Islet of Langerhans (tissue), 1 donor: ENCODE measurements around the gene SNX9.
"Not testable (repeated sequence)": the region's sequence is repeated elsewhere in the genome, so short reads cannot be mapped to it uniquely, and the experiment has no call there.

ENCODE experiments used
- FAIRE-seq: peaks from one replicate; lab custom pipeline; 2011; peaks lifted over from hg19 to GRCh38; lab: Jason Lieb, UNC

Gene SNX9

DNA sequence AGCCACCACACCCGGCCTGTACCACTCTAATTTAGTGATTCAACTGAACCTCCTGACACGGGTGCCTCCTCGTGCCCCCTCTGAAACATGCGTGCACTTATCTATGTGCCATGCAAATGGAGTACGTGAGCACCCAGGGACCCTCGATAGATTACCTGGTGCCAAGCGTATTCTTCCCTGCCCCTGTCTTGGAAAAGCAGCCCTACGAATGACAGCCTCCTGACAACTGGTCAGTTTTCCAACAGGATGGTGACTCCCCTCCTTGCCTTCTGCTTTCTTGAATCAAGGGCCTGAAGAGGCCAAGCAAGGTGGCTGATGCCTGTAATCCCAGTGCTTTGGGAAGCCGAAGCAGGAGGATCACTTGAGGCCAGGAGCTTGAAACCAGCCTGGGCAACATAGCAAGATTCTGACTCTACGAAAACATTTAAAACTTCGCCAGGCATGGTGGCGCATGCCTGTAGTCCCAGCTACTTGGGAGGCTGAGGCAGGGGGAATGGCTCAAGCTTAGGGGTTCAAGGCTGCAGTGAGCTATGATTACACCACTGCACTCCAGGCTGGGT, 133.2 kb downstream of the SNX9 start:
- no peak for FAIRE-seq

DNA sequence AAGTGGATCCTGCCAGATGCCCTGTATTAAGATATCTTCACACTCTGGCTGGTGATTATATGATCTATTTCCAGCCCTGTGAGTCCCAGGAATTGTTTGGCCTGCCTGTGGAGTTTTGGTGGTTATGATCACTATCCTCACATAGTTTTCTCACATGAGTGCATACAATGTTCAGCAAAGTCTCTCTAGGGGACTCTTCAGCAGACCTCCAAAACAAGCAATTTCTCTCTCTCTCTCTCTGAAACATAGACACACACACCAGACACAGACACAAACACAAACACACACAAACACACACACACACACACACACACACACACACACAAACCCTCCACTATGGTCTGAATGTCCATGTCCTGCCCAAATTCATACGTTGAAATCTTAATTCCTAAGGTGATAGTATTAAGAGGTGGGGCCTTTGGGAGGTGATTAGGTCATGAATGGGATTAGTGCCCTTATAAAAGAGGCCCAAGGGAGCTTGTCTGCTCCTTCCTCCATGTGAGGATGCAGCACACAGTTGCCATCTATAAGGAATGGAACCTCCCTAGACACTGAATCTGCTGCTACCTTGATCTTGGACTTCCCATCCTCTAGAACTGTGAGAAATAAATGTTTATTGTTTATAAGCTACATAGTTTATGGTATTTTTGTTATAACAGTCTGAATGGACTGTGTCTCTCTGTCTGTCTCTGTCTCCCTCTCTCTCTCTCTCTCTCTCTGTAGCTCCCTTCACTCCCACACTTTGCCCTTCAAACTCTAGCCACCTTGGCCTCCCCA, 136.6 kb downstream of the SNX9 start:
- FAIRE-seq, result no peak

DNA sequence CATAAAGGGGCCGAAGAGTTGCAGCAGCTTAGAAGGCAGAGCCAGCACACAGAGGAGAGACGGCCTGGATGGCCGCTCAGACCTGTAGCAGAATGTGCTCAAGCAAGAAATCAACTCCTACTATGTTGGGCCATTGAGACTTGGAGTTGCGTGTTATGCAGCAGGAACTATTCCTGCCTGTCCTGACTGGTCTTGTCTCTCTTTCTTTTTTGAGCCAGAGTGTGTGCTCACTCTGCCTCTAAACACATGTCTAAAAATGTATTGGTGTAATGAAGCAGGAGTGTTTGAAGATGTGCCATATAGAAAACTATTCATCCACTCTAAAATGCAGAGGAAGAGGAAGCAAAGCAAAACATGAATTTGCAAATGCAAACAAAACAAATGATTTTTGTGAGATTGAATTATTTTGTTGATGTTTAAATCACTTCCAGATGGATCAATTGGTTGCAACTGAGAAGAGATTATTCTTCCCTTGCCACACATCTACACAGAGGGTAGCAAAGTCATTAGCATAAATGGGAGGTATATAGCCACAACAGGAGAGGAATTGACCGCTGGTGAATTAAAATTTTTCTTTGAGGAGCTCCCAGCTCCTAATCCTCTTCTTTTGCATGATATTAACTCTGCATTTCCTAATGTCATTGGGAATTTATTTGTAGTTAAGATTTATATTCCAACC, 138.2 kb downstream of the SNX9 start:
- FAIRE-seq, result no peak

DNA sequence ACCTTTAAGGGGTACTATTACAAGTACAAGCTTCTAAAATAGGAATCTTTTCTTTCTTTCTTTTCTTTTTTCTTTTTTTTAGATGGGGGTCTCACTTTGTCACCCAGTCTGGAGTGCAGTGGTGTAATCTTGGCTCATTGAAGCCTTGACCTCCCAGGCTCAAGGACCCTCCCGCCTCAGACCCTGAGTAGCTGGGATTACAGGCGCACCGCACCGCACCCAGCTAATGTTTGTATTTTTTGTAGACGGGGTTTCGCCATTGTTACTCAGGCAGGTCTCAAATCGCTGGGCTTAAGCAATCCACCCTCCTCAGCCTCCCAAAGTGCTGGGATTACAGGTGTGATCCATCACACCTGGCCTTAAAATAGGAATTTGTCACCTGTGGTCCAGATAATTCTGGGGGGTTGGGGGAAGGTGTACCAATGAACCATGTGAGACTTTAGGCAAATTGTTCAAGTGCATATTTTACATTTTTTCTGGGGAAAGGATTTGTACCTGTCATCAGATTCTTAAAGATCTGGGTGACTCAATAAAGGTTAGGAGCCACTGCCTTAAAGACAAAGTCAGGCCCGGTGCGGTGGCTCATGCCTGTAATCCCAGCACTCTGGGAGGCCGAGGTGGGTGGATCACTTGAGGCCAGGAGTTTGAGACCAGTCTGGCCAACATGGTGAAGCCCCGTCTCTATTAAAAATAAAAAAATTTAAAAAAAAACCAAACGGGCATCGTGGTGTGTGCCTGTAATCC, 139.0 kb downstream of the SNX9 start:
- FAIRE-seq, result no peak

DNA sequence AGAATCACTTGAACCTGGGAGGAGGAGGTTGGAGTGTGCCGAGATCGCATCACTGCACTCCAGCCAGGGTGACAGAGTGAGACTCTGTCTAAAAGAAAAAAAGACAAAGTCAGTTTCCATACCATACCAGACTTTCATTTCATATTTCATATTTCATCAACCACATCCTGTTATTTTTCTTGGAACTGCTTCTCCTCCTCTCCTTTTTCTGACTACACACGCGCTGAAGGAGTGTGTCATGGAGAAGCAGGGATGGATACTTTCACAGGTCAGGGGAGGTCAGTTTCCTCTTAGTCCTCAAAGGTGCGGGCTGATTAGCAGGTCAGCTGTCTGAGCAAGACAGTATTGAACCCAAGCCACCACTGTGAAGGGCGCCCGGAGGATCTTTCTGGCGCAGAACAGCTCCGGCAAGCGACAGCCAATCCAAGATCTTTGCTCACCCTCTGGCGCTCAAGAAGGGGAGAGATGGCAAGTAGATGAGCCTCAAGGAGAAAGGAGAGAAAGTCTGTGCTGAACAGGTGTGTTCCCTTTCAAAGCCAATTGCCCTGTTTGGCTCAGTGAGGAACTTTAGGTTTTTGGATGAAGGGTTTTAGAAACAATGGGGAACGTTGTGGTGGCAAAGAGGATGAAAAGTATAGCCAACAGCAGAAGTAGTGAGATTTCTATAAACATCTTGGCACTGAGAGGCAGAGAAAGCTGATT, 139.7 kb downstream of the SNX9 start:
- FAIRE-seq, result no peak

DNA sequence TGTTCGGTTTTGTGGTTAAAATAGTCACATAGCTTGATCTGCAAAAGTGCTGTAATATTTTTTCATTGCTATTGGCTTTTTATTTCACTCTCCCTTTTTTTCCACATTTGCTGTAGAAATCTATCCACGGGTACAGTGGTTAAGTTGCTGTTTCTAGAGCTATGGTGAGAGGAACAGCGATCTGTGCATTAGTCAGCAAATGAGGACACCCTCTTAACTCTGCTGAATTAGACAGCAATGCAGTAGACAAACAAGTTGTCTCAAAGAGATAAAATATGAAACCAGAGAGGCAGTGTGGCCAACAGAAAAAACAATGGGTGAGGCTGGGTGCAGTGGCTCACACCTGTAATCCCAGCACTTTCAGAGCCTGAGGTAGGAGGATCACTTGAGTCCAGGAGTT, 141.1 kb downstream of the SNX9 start:
- FAIRE-seq, result peak; percentile 71

DNA sequence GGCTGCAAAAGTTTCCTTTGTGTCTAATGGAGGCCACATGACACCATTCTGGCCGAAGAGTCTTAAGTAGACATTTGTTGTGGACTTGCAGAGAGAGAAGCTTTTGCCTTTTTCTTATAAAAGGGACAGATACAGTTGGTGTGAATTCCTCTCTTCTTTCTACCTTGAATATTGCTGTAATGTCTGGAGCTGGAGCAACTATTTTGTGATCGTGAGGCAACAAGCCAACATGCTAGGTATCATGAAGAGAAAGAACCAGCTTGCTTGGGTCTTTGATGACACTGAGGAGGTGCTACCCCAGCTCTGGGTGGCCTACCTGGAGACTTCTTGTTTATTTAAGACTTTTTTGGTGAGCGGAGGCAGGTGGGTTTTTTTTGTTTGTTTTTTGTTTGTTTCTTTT, 142.3 kb downstream of the SNX9 start:
- FAIRE-seq, result no peak

DNA sequence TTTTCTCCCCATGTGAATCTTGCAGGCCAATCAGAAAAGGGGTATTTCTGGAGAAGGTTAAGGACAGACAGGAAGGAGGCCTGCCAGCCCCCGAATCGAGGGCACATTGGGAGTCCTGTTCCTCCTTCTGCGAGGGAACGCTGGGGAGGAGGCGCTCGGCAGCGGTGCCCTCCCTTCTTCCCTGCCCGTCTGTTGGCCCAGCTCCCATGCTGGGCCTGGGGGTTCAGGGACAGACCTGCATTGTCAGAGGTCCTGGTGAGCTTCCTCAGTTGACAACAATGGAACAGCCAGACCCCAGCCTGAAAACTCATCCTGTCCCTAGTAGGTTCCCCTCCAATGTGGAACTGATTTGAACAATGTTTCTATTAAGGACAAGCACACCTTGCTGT, 143.5 kb downstream of the SNX9 start:
- no peak for FAIRE-seq

DNA sequence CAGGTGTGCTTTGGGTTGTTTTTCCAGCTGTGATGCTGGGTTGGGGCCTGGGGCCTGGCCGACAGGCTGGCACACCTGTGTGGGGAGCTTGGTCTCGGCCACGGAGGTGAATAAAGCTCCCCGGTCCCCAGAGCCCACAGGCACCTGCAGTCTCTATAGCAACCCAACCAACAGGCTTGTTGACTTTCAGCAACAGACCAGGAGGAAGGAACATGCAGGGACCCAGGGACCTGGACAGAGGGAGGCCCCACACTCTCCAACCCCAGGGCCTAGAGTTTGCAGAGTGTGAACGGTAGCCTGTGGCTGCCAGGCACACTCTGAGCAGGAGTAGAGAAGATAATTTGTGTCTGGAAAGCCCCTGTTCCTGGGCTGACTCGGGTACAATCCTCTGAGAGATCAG, 144.0 kb downstream of the SNX9 start:
- FAIRE-seq, result peak; percentile 93

DNA sequence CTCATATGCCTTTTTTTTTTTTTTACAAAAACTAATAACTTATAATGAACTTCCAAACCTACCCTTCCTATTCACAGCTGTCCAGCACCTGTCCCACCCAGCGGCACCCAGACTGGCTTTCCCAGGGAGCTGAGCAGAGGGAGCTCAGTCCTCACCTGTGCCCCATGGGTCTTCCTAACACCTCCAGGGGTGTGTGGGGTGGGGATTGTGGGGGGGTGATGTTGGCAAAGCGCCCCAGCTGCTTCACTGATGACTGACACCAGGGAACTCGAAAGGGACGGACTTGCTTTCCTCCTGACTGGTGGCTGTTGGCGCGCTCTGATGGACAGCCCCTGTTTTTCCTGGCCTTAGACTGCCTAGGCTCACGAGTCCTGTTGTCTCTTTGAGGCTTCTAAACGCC, 144.4 kb downstream of the SNX9 start:
- no peak for FAIRE-seq

DNA sequence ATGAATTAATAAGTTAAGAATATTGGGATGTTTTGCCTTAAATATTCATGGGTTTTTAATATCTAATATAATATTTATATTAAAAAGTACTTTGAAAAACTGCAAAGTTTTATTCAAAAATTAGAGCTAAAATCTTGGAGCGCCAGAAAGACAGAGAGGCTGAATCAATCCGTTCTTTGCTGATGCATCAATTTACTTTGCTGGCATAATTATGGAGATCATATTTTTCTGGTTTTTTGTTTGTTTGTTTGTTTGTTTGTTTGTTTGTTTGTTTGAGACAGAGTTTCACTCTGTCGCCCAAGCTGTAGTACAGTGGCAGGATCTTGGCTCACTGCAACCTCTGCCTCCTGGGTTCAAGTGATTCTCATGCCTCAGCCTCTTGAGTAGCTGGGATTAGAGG, 149.1 kb downstream of the SNX9 start:
- not testable (repeated sequence) for FAIRE-seq

DNA sequence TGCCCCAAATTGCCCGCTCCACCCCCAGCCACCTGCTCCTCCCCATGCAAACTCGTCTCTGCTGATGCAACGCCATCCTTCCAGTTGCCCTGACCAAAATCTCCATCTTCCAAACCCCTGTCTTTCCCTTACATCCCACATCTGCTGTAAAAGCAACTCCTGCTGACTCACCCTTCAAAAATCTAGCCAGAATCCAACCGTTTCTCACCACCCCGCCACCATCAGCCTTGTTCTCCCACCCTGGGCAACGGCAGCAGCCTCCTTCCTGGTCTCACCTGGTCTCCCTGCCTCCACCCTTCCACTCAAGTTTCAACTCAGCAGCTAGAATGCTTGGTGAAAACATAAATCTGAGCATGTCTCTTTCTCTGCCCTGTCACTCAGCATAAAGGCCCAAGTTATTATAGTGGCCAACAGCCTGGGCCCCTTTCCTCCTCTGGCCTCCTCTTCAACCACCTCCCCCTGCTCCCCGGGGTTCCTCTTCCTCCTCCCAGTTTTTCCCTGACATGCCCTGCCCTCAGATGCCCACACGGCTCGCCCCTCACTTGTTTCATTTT, 151.4 kb downstream of the SNX9 start:
- no peak for FAIRE-seq

DNA sequence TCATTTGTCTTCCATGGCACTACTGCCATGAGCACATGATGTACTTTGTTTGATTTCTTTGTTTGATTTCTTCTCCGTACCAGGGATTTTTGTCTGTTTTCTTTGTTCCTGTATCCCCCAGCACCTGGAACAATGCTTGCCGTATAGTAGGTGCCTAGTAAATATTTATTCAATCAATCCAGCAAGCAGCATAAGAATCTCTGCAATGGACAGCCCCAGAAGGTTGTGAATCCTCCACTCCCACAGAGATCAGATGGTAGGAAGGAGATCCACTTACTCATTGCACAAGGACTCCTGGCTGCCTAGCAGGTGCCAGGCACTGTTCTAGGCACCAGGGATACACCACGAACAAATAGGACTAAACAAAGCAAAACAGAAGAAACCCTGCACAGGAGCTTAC, 151.9 kb downstream of the SNX9 start:
- FAIRE-seq, result no peak

DNA sequence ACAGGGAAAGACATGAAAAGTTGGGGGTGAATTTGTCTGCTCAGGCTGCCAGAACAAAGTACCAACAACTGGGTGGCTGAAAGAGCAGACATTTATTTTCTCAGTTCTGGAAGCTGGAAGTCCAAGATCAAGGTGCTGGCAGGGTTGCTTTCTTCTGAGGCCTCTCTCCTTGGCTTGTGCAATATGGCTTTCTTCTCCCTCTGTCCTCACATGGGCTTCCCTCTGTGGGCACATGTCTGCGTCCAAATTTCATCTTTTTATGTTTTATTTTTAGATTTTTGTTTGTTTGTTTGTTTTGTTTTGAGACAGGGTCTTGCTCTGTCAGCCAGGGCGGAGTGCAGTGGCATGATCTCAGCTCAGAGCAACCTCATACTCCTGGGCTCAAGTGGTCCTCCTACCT, 152.4 kb downstream of the SNX9 start:
- FAIRE-seq, result no peak

DNA sequence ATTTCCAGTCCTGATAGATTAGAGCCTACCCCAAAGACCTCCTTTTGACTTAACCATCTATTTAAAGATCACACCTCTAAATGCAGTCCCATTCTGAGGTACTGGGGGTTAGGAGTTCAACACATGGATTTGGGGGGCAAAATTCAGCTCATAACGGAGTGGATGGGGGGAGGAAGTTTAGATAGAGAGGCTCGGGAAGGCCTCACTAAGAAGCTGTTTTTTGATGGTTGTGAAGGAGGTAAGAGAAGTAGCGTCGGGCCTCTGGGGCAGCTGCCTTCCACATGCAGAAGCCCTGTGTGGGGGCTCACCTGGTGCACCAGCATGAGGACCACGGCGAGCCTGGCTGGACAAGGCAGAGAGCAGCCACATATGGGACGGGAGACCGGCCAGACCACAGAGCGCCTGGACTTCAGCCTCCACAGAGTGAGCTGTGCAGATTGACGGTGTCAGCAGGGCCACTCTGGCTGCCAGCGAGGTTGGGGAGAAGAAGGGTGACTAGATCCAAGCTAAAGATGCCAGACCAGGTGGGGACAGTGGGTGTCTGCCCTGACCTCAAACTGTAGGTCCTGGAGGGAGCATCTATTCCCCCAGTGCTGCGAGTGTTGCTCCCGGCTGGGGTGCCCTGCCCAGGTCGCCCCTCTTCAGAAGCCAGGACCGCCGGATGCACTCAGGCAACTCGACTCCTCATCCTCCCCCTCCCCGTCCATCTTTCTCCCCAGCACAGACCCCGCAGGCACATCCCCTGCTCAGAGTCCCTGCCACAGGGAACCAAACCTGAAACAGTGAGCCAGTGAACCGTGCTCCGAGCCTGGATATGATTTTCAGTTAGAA, 153.5 kb downstream of the SNX9 start:
- FAIRE-seq, result no peak

DNA sequence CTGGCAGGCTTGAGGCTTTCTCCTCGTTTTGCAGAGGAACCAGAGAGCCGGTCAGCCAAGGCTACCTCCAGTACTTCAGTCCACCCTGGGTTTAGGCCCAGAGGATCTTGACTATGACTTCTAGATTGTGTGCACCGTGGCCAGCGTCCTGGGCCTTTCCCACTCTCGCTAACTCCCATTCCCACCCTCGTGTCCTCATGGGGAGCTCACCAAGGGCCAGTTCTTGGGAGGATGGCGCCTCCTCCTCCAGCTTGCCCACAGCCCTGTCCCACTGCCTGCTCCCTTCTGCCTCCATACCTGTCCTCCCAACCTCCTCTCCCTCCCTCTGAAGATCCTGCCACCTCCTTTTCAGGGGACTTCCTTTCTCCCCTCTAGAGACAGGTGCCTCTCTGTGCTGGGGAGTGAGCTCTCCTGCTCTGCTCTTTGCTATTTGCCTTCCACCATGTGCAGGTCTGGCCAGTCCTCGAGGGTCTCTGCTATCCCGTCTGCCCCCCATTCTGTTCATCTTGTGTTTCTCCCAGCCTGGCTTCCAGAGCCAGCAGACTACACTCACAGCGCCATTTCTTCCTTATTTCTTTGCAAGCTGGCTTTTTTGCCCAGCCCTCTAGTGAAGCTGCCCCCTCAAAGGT, 154.2 kb downstream of the SNX9 start:
- FAIRE-seq, result no peak

DNA sequence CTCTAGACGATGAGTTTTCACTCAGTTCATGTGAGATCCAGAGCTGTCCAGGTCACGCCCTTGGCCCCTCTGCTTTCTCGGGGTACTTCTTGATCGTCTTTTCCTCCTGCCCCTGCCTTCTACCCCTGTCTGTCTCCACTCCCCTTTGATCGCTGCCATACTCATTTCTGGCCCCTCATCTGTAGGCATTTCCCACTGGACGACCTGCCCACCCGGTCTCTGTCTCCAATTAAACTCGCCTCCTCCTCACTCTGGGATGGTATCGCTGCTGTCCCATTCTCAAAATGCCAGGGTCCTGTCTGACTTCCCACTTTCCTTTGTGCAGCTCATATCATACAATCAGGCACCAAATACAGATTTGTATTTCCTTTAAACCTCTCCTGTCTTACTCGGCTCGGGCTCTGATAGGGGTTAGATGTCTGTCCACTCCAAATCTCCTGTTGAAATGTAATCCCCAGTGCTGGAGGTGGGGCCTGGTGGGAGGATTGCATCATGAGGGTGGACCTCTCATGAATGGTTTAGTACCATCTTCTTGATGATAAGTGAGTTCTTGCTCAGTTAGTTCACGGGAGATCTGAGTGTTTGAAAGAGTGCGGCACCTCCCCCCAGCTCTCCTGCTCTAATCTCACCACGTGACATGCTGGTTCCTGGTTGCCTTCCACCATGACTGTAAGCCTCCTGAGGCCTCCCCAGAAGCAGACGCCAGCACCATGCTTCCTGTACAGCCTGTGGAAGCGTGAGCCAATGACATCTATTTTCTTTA, 155.2 kb downstream of the SNX9 start:
- FAIRE-seq, result no peak

DNA sequence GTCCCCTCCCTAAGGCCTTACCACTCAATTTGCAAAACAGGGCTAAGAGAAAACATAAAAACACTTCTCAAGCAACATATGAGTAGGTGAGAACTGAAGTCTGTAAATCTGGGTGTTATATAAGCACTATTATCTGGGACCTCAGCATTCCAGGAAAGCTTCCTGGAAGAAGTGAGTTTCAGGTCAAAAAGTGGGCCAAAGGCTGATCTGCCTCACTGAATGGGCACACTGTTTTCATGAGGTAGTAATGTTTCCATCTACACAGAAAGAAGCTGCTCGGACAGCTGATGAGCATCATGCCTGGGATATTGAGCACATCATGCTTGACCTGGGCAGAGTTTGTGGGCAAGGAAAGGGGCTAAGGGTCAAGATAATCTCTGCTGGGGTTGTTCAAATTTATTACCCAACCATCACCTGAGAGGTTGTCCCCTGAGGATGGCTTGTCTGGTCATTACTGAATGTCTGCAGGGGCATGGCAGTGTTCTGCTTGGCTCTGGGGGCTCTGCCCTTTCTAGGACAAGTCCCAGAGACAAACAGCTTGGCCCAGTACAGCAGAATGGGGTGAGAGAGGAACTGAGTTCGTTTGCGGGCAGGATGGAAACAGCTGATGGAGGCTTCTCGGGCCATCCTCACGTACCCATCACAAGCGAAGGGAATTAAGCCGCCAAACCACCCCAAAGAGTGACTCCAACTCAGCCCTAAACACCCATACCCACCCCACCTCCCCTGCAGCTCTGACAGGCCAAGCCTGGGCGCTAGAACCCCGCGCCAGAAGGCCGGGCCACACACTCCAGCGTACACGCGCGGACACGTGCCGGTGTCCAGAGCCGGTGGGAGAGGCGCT, 157.5 kb downstream of the SNX9 start:
- no peak for FAIRE-seq

DNA sequence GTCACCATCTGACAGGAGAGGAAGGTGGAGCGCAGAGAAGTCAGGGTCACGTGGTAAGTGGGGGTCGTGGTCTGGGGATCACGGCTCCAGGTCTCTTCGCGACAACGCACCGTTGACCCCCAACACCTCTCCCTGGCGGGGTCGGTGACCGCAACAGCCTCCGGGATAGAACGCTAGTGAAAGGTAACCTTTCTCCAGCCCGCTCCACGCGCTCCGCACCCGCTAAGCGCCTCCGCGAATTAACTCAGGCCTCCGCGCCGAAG, 158.0 kb downstream of the SNX9 start:
- FAIRE-seq, result no peak
